Coronary artery (tissue), 2 donors: ENCODE results near the gene LYRM2.

Experiments used
- DNase-seq: peaks from one replicate; pipeline ENCODE4 v3.0.0-alpha.2; 2017; ENCODE audit warnings: low spot score
- H3K27ac ChIP-seq, 2 donors: fragments of 200-600 bp; sonication (generic); one replicate each; pipeline ENCODE4 v1.5.1; 2016 to 2019
- H3K4me3 ChIP-seq: fragments of 200-600 bp; sonication (generic); 2 replicates; pipeline ENCODE4 v1.5.1; 2016; ENCODE audit warnings: mild to moderate bottlenecking, moderate library complexity
- TF ChIP-seq, protein P1 (sequence below): fragments of 200-600 bp; sonication (generic); IDR thresholded peaks from one replicate; pipeline ENCODE4 v1.5.1; 2019; ENCODE audit warnings: antibody characterized with exemption

The LYRM2 gene

DNA sequence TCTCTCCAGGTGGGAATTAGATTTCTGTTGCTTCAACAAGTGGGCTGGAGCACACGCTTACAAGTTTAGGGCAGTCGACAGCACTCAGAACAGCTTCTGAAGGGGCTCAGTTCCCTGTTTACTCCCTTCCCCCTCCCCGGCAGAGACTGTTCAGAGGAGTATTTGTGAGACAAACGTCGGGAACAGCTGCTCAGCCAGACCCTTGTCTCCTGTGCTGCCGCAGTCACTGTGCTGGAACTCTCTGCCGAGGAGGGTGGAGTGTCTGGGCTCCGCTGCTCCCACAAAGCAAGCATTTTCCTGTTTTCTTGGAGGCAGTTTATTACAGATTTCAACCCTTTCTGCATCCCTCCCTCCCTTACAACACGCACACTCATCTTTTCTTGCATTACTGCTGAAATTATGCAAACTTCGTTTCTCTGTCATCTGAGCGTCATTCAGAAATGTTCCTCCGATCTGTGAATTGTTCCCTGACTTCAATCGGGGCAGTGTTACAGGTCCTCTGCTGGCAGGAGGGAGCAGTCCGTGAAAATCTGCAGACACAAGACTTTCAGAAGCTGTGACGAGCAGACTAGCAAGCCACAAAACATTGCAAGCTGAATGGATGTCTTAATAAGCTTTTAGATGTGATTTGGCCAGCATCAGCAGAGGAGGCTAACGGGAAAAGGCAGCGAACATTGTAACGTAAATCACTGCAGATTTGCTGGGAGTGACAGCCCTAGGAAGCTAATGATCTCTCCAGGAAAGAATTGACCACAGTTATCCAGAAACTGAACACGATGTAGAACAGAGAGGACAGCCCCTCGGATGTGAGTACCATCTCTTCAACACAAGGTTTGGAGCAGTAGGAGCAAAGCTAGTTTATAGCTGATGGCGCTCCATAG, 76.2 kb downstream of the LYRM2 start:
- TF ChIP-seq, protein P1, sequence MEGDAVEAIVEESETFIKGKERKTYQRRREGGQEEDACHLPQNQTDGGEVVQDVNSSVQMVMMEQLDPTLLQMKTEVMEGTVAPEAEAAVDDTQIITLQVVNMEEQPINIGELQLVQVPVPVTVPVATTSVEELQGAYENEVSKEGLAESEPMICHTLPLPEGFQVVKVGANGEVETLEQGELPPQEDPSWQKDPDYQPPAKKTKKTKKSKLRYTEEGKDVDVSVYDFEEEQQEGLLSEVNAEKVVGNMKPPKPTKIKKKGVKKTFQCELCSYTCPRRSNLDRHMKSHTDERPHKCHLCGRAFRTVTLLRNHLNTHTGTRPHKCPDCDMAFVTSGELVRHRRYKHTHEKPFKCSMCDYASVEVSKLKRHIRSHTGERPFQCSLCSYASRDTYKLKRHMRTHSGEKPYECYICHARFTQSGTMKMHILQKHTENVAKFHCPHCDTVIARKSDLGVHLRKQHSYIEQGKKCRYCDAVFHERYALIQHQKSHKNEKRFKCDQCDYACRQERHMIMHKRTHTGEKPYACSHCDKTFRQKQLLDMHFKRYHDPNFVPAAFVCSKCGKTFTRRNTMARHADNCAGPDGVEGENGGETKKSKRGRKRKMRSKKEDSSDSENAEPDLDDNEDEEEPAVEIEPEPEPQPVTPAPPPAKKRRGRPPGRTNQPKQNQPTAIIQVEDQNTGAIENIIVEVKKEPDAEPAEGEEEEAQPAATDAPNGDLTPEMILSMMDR, result no peak
- DNase-seq, result no peak
- Histone ChIP-seq H3K27ac (peak overlapping the region; percentile 28 to 88), H3K4me3 (peak overlapping the region; percentile 66)

DNA sequence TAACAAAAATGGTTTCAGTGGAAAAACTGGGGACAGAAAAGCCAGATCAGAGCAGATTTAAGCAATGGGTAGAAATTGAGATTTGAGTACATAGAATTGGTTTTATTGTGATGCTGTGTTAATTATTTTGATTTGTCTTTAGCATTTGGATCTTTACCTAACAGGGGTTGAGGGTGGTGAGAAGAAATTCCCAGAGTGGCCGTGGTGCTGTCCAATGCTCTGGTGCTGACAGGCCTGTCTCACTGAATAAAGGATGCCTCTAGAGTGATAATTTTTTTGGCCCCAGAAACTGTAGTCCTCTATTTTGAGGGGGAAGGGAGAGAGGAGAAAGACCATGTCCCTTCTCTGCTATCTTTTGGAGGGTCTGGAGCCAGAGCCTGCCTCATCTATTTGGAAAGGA, 79.1 kb downstream of the LYRM2 start:
- TF ChIP-seq, protein P1, result no peak
- no peak for DNase-seq
- H3K27ac ChIP-seq, result no peak overlapping the region
- H3K4me3 ChIP-seq, result no peak overlapping the region

DNA sequence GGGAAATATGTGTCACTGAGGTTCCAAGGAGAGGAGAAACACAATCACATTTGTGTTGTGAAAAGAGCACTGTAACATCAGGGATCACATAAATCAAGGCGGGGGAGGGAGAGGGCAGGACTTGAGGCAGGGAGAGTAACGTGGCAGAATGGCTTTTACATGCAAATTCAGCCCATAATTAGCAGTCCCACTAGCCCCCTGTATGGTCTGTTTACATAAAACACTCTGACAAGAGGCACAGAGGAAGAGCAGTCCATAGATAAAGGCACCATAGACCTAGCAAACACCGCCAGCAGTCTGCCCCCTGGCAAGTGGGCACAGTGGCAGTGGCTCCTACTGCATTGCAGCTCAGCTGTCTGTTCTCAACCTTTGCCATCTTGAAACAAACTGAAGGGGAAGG, 82.7 kb downstream of the LYRM2 start:
- H3K4me3 ChIP-seq, result no peak overlapping the region
- no peak for DNase-seq
- H3K27ac ChIP-seq, result no peak overlapping the region
- TF ChIP-seq, protein P1, result no peak

DNA sequence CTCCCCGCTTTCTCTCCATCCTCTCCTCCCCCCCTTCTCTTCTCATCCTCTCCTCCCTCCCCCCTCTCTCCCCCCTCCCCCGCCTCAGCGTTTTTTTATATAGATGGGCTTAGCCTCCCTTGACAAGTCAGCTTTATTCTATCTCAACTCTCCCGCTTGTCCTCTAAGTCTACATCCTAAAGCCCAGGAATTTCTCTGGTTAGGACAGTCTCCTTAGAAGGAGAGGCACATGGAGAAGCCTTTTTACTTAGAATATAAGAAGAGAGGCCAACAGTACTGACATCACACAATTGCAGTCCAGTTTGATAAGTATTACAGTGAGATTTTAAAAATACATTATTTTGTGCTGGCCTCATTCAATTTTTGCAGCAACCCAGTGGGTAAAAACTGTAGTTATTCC, 83.5 kb downstream of the LYRM2 start:
- H3K4me3 ChIP-seq, result no peak overlapping the region
- TF ChIP-seq, protein P1, result no peak
- no peak overlapping the region for H3K27ac ChIP-seq
- no peak for DNase-seq

DNA sequence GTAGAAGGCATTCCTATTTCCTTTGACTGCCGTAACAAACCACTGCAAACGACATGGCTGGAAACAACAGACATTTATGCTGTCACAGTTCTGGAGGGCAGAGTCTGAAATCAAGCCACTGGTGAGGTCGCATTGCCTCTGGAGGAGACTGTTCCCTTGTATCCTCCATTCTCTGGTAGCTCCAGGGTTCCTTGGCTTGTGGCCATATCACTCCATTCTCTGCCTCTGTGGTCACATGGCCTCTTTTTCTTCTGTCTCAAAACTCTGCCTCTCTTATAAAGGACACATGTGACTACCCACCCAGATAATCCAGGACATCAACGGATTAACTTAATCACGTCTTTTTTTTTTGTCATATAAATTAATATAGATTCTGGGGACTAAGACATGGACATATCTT, 84.4 kb downstream of the LYRM2 start:
- Histone ChIP-seq H3K4me3 (no peak overlapping the region), H3K27ac (no peak overlapping the region)
- DNase-seq, result no peak
- TF ChIP-seq, protein P1, result no peak

DNA sequence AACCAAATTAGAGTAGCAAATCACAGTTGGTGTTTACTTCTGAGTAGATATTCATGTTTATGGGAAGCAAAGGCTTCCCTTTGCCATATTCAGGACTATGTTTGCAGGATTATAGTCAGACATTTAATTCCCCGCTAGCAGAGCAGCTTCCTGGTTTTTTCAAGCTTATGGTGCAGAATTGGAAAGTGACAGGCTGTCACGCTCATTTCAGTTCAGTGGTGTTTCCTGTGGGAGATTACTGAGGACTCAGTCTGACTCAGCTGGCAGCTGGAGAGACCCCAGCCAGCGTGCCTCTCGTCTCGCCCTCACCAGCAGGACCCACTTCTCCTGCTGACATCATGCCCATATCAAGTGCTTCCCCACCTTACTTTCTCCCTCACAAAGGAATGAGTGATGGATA, 85.1 kb downstream of the LYRM2 start:
- TF ChIP-seq, protein P1, result no peak
- no peak overlapping the region for H3K4me3 ChIP-seq
- no peak overlapping the region for H3K27ac ChIP-seq
- DNase-seq, result no peak

DNA sequence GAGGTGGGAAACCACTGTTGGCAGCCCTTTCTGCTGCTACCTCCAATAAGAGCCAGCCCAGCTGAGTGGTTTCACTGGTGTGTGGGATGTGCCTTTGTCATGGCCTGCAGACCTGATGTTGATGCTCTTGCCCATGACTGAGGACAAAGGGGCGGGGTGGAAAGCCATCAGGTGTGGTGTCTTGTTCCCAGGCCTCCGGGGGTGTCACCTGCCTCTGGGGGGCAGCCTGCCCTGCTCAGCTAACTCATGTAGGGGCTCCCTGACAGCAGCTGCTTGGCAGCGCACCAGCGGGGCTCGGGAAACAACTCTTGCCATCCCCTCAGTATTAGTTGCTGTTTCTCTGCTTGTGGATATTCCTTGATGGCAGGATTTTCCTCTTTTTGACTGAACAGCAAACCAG, 91.3 kb downstream of the LYRM2 start:
- Histone ChIP-seq H3K27ac (no peak overlapping the region), H3K4me3 (no peak overlapping the region)
- DNase-seq, result no peak
- TF ChIP-seq, protein P1, result no peak
